GM13977 (cell line): ENCODE data around the gene WWP2.
"Not testable (repeated sequence)": the region's sequence is repeated elsewhere in the genome, so short reads cannot be mapped to it uniquely, and the experiment has no call there.

Experiments used
- DNase-seq: peaks from one replicate; pipeline ENCODE4 v3.0.0; 2012; ENCODE audit warnings: low spot score
- in situ Hi-C: fragments of 300-500 bp; cut with MboI; formaldehyde crosslinking; loops from one replicate; pipeline ENCODE4 v1.12.0; 2022; ENCODE audit warnings: low sequenced_read_pairs, low pct_unique_long_range_greater_than_20kb, mixed read lengths, inconsistent platforms; ENCODE audit not compliant: unreplicated experiment
- TF ChIP-seq, protein P1 (sequence below): IDR thresholded peaks from 2 replicates; pipeline ENCODE4 v1.5.1; 2012; ENCODE audit warnings: mild to moderate bottlenecking, control low read depth; ENCODE audit not compliant: insufficient read depth; ENCODE audit errors: extremely low read depth, missing control alignments

The WWP2 gene

DNA sequence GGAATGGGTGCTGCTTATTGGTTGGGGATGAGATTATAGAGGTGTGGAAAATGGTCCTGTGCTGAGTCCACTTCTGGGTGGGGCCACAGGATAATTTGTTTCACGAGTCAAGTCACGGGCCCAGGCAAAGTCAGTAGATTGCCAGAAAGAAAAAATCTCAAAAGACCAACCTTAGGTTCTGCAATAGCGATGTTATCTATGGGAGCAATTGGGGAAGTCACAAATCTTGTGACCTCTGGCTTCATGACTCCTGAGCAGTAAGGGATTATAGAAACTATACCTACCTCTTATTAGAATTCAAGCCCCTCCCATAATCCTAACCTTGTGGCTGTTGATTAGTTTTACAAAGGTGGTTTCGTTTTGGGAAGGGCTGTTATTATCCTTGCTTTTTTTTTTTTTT, 31.4 kb downstream of the WWP2 start:
- no peak for DNase-seq
- TF ChIP-seq, protein P1, sequence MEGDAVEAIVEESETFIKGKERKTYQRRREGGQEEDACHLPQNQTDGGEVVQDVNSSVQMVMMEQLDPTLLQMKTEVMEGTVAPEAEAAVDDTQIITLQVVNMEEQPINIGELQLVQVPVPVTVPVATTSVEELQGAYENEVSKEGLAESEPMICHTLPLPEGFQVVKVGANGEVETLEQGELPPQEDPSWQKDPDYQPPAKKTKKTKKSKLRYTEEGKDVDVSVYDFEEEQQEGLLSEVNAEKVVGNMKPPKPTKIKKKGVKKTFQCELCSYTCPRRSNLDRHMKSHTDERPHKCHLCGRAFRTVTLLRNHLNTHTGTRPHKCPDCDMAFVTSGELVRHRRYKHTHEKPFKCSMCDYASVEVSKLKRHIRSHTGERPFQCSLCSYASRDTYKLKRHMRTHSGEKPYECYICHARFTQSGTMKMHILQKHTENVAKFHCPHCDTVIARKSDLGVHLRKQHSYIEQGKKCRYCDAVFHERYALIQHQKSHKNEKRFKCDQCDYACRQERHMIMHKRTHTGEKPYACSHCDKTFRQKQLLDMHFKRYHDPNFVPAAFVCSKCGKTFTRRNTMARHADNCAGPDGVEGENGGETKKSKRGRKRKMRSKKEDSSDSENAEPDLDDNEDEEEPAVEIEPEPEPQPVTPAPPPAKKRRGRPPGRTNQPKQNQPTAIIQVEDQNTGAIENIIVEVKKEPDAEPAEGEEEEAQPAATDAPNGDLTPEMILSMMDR: no peak
- in situ Hi-C loops: loop anchor here (5.0 kb wide), 1 partner anchor 139 kb away; no protein-coding TSS in a partner anchor

DNA sequence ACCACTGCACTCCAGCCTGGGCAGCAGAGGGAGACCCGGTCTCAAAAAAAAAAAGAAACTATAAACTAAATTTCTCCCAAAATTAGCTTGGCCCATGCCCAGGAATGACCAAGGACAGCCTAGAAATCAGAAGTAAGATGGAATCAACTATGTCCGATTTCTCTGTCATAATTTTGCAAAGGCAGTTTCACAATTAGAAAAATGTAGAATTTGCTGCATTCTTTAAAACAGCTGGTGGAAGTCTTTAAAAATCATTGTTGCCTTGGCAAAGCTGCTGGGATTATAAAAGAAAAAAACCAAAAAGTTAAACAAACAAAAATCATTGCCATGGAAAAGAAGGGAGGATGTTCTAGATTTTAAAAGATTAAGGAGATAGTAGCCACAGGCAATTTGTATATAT, 32.4 kb downstream of the WWP2 start:
- DNase-seq: no peak
- TF ChIP-seq, protein P1: no peak
- in situ Hi-C loops: loop anchor here (5.0 kb wide), 1 partner anchor 138 kb away; no protein-coding TSS in a partner anchor

DNA sequence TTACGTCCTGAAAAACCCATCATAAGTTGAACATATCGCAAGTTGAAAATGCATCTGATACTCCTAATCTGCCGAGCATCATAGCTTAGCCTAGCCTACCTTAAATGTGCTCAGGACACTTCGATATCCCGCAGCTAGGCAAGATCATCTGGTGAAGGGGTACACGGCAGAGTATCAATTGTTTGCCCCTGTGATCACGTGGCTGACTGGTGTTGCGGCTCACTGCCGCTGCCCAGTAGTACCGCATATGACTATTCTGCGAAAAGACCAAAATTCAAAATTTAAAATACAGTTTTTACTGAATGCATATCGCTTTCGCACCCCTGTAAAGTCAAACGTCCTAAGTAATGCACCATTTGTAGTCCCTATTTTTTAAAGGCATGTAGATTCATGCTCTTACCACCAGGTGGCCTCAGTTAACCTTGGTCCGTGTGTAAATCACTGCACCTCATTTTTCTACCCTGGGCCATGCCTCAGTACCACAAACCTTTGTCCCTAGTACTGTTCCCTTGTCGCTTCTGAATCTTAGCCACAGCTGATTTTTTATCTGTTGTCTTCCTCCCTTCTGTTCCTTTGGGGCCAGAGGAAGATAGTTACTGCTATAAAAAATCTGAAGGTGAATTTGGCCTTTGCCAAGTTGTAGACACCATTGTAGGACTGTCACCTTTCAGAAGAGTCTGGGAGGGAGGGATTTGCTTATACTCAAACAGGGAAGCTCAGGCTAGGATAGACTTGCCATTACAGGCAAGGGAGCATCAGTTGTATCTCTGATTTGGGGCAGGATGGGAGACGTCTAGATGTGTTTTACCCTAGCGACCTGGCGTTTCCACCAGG, 34.4 kb downstream of the WWP2 start:
- TF ChIP-seq, protein P1: peak; percentile 83
- in situ Hi-C loops: no loop called here
- DNase-seq: peak; percentile 54

DNA sequence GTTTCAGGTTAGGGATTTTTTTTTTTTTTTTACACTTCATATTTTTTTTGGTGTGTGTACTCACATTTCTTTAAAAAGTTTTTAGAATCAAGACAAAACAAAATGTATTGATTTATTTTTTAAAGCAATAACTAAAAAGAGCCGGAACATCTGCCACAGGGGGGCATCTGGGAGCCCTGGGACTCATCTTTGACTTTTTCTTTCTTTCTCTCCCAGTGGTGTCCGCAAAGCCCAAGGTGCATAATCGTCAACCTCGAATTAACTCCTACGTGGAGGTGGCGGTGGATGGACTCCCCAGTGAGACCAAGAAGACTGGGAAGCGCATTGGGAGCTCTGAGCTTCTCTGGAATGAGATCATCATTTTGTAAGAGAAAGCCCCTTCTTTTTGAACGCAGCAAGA, 36.3 kb downstream of the WWP2 start:
- DNase-seq: no peak
- in situ Hi-C loops: no loop called here
- TF ChIP-seq, protein P1: no peak

DNA sequence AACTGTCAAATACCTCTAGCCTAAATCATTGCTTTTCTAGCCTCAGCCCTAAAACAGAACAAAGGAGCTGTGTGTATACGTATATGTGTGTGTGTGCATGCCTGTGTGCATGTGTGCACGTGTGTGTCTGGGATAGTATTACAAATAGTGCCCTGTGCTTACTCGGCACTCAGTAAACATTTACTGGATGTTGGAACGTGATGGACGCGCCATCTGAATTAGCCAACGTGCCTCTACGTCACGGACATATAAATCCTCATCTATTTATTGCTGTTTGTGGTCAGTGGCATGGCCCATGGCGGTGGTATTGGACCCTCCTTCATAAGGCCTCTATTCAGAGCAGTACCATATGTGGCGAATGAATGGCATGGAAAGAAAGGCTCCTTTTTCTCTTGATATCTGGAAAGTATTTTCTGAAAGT, 37.5 kb downstream of the WWP2 start:
- TF ChIP-seq, protein P1: no peak
- in situ Hi-C loops: no loop called here
- no peak for DNase-seq

DNA sequence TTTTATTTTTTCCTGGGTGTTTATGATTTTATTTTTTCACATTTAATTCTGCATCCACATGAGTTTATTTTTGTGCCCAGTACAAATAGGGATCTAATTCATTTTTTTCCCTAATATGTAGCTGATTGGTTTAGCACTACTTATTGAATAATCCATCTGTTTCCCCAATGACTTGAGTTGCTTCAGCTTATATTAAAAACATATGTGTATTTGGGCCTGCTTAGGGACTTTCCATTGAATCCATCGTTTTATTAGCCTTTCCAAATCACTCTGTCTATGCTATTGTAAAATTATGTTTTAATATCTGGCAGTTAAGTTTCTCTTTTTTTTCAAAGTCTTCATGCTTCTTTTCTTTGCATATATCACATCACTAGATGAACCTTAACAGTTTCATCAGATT, 42.2 kb downstream of the WWP2 start:
- TF ChIP-seq, protein P1: no peak
- in situ Hi-C loops: no loop called here
- DNase-seq: no peak

DNA sequence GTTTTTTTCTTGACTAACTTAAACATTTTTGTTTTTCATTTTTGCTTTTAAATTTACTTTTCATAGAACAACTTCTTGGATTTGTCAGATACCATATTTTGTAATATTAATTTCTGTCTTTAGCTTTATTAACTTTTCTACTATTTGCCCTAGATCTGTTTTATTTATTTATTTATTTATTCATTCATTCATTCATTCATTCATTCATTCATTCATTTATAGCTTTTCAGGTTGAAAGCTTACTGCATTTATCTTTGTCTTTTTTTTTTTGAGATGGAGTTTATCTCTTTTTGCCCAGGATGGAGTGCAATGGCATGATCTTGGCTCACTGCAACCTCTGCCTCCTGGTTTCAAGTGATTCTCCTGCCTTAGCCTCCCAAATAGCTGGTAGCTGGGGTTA, 44.6 kb downstream of the WWP2 start:
- DNase-seq, in situ Hi-C loops: not testable (repeated sequence)
